Measurements from ENCODE around the gene MIER2.

DNA sequence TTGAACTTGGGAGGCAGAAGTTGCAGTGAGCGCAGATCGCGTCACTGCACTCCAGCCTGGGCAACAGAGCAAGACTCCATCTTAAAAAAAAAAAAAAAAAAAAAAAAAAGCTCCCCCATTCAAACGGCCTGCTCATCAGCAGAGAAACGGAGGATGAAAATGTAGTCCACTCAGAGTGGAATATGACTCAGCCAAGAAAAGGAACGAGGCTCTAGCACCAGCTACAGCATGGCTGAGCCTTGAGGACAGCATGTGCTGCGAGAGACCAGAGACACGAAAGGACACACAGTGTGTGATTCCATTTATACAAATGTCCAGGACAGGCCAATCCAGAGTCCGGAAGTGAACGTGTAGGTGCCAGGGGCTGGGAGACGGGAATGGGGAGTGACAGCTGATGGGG is 18.1 kb upstream of the MIER2 start:
- TF ChIP-seq JUND (IDR thresholded peaks at IDR 0.05) (no peak), TAF1 (conservative IDR thresholded peaks at IDR 0.05) (no peak), EGR1 (IDR thresholded peaks at IDR 0.05; ENCODE audit: low read depth in 2 of 2) (no peak)
- TF ChIP-seq, protein P1, sequence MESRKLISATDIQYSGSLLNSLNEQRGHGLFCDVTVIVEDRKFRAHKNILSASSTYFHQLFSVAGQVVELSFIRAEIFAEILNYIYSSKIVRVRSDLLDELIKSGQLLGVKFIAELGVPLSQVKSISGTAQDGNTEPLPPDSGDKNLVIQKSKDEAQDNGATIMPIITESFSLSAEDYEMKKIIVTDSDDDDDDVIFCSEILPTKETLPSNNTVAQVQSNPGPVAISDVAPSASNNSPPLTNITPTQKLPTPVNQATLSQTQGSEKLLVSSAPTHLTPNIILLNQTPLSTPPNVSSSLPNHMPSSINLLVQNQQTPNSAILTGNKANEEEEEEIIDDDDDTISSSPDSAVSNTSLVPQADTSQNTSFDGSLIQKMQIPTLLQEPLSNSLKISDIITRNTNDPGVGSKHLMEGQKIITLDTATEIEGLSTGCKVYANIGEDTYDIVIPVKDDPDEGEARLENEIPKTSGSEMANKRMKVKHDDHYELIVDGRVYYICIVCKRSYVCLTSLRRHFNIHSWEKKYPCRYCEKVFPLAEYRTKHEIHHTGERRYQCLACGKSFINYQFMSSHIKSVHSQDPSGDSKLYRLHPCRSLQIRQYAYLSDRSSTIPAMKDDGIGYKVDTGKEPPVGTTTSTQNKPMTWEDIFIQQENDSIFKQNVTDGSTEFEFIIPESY (IDR thresholded peaks at IDR 0.05): no peak
- TF ChIP-seq, protein P2, sequence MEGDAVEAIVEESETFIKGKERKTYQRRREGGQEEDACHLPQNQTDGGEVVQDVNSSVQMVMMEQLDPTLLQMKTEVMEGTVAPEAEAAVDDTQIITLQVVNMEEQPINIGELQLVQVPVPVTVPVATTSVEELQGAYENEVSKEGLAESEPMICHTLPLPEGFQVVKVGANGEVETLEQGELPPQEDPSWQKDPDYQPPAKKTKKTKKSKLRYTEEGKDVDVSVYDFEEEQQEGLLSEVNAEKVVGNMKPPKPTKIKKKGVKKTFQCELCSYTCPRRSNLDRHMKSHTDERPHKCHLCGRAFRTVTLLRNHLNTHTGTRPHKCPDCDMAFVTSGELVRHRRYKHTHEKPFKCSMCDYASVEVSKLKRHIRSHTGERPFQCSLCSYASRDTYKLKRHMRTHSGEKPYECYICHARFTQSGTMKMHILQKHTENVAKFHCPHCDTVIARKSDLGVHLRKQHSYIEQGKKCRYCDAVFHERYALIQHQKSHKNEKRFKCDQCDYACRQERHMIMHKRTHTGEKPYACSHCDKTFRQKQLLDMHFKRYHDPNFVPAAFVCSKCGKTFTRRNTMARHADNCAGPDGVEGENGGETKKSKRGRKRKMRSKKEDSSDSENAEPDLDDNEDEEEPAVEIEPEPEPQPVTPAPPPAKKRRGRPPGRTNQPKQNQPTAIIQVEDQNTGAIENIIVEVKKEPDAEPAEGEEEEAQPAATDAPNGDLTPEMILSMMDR (IDR thresholded peaks at IDR 0.05; ENCODE audit: low read depth, low read length, missing input control): no peak
- TF ChIP-seq, protein P3, sequence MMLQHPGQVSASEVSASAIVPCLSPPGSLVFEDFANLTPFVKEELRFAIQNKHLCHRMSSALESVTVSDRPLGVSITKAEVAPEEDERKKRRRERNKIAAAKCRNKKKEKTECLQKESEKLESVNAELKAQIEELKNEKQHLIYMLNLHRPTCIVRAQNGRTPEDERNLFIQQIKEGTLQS (IDR thresholded peaks at IDR 0.05): no peak

Measured in liver (tissue), 3 donors.